Measurements from ENCODE around the gene SCN2A. TPM values are rescaled to one million over a fixed set of nuclear protein-coding genes. Genes with fewer than 3 reads are reported as not detected.

Gene SCN2A
- total and polyA plus RNA-seq, 2 of the 4 experiments (the other 2 are of a cell fraction), result 0.24 to 0.54 TPM

DNA sequence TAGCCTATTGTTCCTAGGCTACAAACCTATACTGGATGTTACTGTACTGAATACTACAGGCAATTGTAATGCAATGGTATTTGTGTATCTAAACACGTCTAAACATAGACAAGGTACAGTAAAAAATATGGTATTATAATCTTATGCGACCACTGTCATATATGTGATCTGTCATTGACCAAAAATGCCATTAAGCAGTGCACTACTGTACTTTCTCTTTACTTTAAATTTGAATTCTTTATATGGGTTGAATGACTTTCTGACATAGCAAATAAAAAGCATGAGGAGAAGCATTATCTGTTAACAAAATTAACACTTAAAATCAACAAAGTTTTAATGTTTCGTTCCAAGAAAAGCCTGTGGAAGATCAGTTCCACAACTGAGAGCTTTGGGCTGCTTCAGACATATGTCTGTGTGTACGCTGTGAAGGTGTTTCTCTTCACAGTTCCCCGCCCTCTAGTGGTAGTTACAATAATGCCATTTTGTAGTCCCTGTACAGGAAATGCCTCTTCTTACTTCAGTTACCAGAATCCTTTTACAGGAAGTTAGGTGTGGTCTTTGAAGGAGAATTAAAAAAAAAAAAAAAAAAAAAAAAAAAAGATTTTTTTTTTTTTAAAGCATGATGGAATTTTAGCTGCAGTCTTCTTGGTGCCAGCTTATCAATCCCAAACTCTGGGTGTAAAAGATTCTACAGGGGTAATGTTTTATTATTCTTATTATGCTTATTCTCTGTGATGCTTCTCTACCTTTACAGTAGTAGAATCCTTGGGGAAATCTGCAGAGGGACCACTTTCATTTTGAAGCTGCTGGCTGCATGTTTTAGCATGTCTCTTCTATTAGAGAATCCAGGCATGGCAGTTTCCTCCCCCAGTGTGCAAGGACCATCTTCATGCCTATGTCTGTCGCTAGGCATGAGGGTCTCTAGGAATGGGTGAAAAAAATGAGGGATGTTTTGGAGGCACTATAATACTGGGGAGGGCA lies 54.5 kb downstream of the SCN2A start:
- H2AFZ ChIP-seq (replicated peaks; ENCODE audit: low read length, poor library complexity), result no peak overlapping the region
- POLR2A ChIA-PET (ENCODE audit: unreplicated experiment), result no interaction called here
- no peak overlapping the region for H3K56ac ChIP-seq (ENCODE audit: extremely low read depth, insufficient read depth, low read length)
- H3K4ac ChIP-seq (ENCODE audit: low read depth, low read length), result no peak overlapping the region
- H3K36me3 ChIP-seq (ENCODE audit: control insufficient read depth, insufficient read depth, low read length), result no peaks in the 10 kb centered on the region
- CTCF ChIA-PET, result interaction anchor here (0.5 to 1.2 kb wide), 9 partner anchors 12 to 844 kb away, joined by 3 to 6 read pairs (median 4); no protein-coding TSS in a partner anchor
- no peak overlapping the region for H4K91ac ChIP-seq (ENCODE audit: insufficient read depth, low read depth, low read length)
- H4K8ac ChIP-seq (ENCODE audit: low read depth in 2 of 2, low read length in 2 of 2), result no peak overlapping the region
- H2BK5ac ChIP-seq (ENCODE audit: low read depth, low read length, poor library complexity, severe bottlenecking), result no peak overlapping the region
- H3K14ac ChIP-seq (replicated peaks; ENCODE audit: low read depth, low read length), result no peak overlapping the region
- intact Hi-C loops (cut with micrococcal nuclease) (loop anchor here (1.0 to 5.0 kb wide), 3 partner anchors 276 to 556 kb away; no protein-coding TSS in a partner anchor), in situ Hi-C loops (cut with MboI; ENCODE audit: low sequenced_read_pairs) (no loop called here), dilution Hi-C loops (cut with HindIII; ENCODE audit: low sequenced_read_pairs, unreplicated experiment) (no loop called here)
- H3K79me1 ChIP-seq (ENCODE audit: low read depth in 1 of 2, low read length in 2 of 2), result no peaks in the 10 kb centered on the region
- H3K9ac ChIP-seq (ENCODE audit: low read depth, low read length), result no peak overlapping the region
- H3K23ac ChIP-seq (ENCODE audit: low read depth, low read length), result no peak overlapping the region
- H2AK9ac ChIP-seq (replicated peaks; ENCODE audit: low read depth, low read length, poor library complexity), result no peak overlapping the region
- H2BK120ac ChIP-seq (ENCODE audit: low read depth, low read length), result no peak overlapping the region
- no peaks in the 10 kb centered on the region for H4K20me1 ChIP-seq (ENCODE audit: insufficient read depth, low read length)
- peak overlapping the region; percentile 40 for H3K4me3 ChIP-seq (ENCODE audit: insufficient read depth, low read depth, low read length)
- H3K4me2 ChIP-seq (ENCODE audit: low read depth, low read length), result peak overlapping the region; percentile 79
- no peak overlapping the region for H2AK5ac ChIP-seq (ENCODE audit: low read depth, low read length)
- no peak overlapping the region for H2BK20ac ChIP-seq (ENCODE audit: low read depth, low read length)
- H3K27me3 ChIP-seq (ENCODE audit: control insufficient read depth, insufficient read depth, low read length), result no peaks in the 10 kb centered on the region
- H3K27ac ChIP-seq (ENCODE audit: insufficient read depth, low read length), result no peak overlapping the region
- no peaks in the 10 kb centered on the region for H3K9me1 ChIP-seq (ENCODE audit: insufficient read depth, low read length)
- TF ChIP-seq MXI1 (IDR thresholded peaks at IDR 0.05; ENCODE audit: borderline replicate concordance, low read depth, low read length), result no peak
- TF ChIP-seq SMC3 (IDR thresholded peaks at IDR 0.05; ENCODE audit: low read depth, low read length), result peak; percentile 58
- TF ChIP-seq MAFK (IDR thresholded peaks at IDR 0.05; ENCODE audit: low read depth, low read length), result no peak
- TF ChIP-seq RAD21 (IDR thresholded peaks at IDR 0.05; ENCODE audit: low read length), result peak; percentile 47
- TF ChIP-seq BHLHE40 (IDR thresholded peaks at IDR 0.05; ENCODE audit: low read depth, low read length), result no peak
- peak; percentile 82 for TF ChIP-seq CTCF (conservative IDR thresholded peaks at IDR 0.05; ENCODE audit: low read depth, low read length)
- WGBS, 2 experiments (ENCODE audit: extremely low coverage in 2 of 2, insufficient read length in 1 of 2), result no CpG with 5 or more reads among the region's 6 CpGs
- H3K4me1 ChIP-seq (ENCODE audit: control insufficient read depth, insufficient read depth, low read length), result no peaks in the 10 kb centered on the region
- no peak overlapping the region for H2BK15ac ChIP-seq (ENCODE audit: low read depth, low read length)
- peak overlapping the region; percentile 52 for H4K5ac ChIP-seq (ENCODE audit: low read depth, low read length)
- H3K9me3 ChIP-seq (ENCODE audit: control insufficient read depth, insufficient read depth, low read length), result no peaks in the 10 kb centered on the region
- peak; percentile 100 for ATAC-seq (ENCODE audit: low read depth)
- peak; percentile 87 for DNase-seq
- no peak overlapping the region; the same call in 1 of the 2 replicates for H3K18ac ChIP-seq (ENCODE audit: low read depth, low read length)
- BruUV-seq (replicated peaks), result no TSS peak
